Endodermal cell (in vitro differentiated cells): ENCODE results near the gene RGS19. TPM values are rescaled to one million over a fixed set of nuclear protein-coding genes. Genes with fewer than 3 reads are reported as not detected.
A peak's percentile ranks its signal among the peaks of the same experiment; 100 is the strongest.

ENCODE experiments used
- DNase-seq: peaks from one replicate; pipeline ENCODE4 v3.0.0-alpha.2; 2017
- H3K27ac ChIP-seq: 2 replicates; pipeline ENCODE4 v1.5.1; 2013; ENCODE audit warnings: mild to moderate bottlenecking, low read depth, low read length, moderate library complexity
- H3K27me3 ChIP-seq: 2 replicates; pipeline ENCODE4 v1.6.1; 2013; ENCODE audit warnings: mild to moderate bottlenecking, low read length, moderate library complexity; ENCODE audit not compliant: insufficient read depth, control insufficient read depth, poor library complexity, severe bottlenecking
- H3K36me3 ChIP-seq: 2 replicates; pipeline ENCODE4 v1.7.0; 2013; ENCODE audit warnings: mild to moderate bottlenecking, low read length, moderate library complexity; ENCODE audit not compliant: control insufficient read depth, insufficient read depth
- H3K4me1 ChIP-seq: one replicate; pipeline ENCODE4 v1.7.0; 2013; ENCODE audit warnings: low read length; ENCODE audit not compliant: control insufficient read depth, insufficient read depth
- H3K4me3 ChIP-seq: 2 replicates; pipeline ENCODE4 v1.5.1; 2013; ENCODE audit warnings: mild to moderate bottlenecking, low read length, moderate library complexity
- H3K9ac ChIP-seq: 2 replicates; pipeline ENCODE4 v1.6.1; 2013; ENCODE audit warnings: mild to moderate bottlenecking, low read length, moderate library complexity; ENCODE audit not compliant: poor library complexity, severe bottlenecking; ENCODE audit errors: extremely low read depth
- H3K9me3 ChIP-seq: 2 replicates; pipeline ENCODE4 v1.6.1; 2013; ENCODE audit warnings: mild to moderate bottlenecking, low read length, moderate library complexity; ENCODE audit not compliant: control insufficient read depth
- H3K27ac Mint-ChIP-seq: 2 replicates; pipeline ENCODE4 v1.8.0; 2020; ENCODE audit warnings: mixed read lengths
- H3K27me3 Mint-ChIP-seq: 2 replicates; pipeline ENCODE4 v1.8.0; 2021; ENCODE audit warnings: mild to moderate bottlenecking, mixed read lengths; ENCODE audit not compliant: insufficient read depth
- H3K36me3 Mint-ChIP-seq: 2 replicates; pipeline ENCODE4 v1.8.0; 2020; ENCODE audit warnings: low read depth, mixed read lengths
- H3K4me1 Mint-ChIP-seq: 2 replicates; pipeline ENCODE4 v1.8.0; 2020; ENCODE audit warnings: mixed read lengths
- H3K4me3 Mint-ChIP-seq: 2 replicates; pipeline ENCODE4 v1.8.0; 2020; ENCODE audit warnings: mild to moderate bottlenecking, moderate library complexity, mixed read lengths
- H3K9me3 Mint-ChIP-seq: 2 replicates; pipeline ENCODE4 v1.8.0; 2020; ENCODE audit warnings: mild to moderate bottlenecking, mixed read lengths
- WGBS, 2 experiments: methylation state at CpG; one replicate each; pipeline versions ENCODE4 v1.1.5 to v1.1.7; 2013; ENCODE audit warnings: missing lambda C conversion rate in 2 of 2, mixed read lengths in 1 of 2; ENCODE audit not compliant: insufficient coverage in 1 of 2, insufficient read length in 1 of 2; 5-methylcytosine and 5-hydroxymethylcytosine counted together
- total RNA-seq, 2 donors: library from RNA; stranded (reverse); fragmentation: NEBNext Ultra II Directional in 1 of 2; extraction: Animal tissue kit (Norgen Biotek cat#: 25700) in 1 of 2; gene quantifications; 2 replicates in 1 of 2; 3 replicates in 1 of 2; pipeline ENCODE4 v1.2.1, GENCODE V29; 2021
- TF ChIP-seq, protein P1 (sequence below): fragments of 200-600 bp; sonication (generic); conservative IDR thresholded peaks from 2 replicates; pipeline ENCODE4 v1.5.0; 2021; ENCODE audit warnings: antibody characterized with exemption, mild to moderate bottlenecking

Gene RGS19
- total RNA-seq, 2 donors from 2014 or later = 14.6 to 15.8 TPM

DNA sequence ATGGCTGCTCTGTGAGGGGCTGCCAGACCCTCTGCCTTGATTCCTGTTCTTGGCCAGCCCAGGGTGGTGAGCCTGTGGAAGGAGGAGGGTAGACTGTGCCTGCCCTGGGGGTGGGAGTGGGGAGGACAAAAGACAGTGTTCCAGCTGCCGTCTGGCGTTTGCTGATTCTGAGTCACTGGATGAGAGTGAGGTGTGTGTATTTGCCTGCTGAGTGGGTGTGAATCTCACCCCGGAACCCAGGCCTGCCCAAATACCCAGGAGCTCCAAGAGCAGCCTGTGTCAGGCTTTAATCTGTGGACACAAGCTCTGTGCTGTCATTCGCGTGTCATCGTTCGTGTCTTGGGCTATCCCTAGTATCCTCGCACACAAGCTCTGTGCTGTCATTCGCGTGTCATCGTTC is 7.5 kb upstream of the RGS19 start:
- Histone ChIP-seq H3K4me3 (no peak overlapping the region), H3K9ac (no peak overlapping the region), H3K27ac (no peak overlapping the region), H3K27me3 (peaks cover 51% of the 10 kb centered on the region), H3K4me1 (no peaks in the 10 kb centered on the region), H3K36me3 (no peaks in the 10 kb centered on the region), H3K9me3 (no peaks in the 10 kb centered on the region)
- TF ChIP-seq, protein P1, sequence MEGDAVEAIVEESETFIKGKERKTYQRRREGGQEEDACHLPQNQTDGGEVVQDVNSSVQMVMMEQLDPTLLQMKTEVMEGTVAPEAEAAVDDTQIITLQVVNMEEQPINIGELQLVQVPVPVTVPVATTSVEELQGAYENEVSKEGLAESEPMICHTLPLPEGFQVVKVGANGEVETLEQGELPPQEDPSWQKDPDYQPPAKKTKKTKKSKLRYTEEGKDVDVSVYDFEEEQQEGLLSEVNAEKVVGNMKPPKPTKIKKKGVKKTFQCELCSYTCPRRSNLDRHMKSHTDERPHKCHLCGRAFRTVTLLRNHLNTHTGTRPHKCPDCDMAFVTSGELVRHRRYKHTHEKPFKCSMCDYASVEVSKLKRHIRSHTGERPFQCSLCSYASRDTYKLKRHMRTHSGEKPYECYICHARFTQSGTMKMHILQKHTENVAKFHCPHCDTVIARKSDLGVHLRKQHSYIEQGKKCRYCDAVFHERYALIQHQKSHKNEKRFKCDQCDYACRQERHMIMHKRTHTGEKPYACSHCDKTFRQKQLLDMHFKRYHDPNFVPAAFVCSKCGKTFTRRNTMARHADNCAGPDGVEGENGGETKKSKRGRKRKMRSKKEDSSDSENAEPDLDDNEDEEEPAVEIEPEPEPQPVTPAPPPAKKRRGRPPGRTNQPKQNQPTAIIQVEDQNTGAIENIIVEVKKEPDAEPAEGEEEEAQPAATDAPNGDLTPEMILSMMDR = no peak
- no peaks in the 10 kb centered on the region for H3K9me3 Mint-ChIP-seq
- DNase-seq = no peak
- no peaks in the 10 kb centered on the region for H3K36me3 Mint-ChIP-seq
- no peak overlapping the region for H3K4me3 Mint-ChIP-seq
- peaks cover 9% of the 10 kb centered on the region for H3K4me1 Mint-ChIP-seq
- no peak overlapping the region for H3K27ac Mint-ChIP-seq
- H3K27me3 Mint-ChIP-seq = peaks cover 52% of the 10 kb centered on the region
- 74 to 85% methylated on average over 3 to 5 of the region's 11 CpGs for WGBS, 2 experiments

DNA sequence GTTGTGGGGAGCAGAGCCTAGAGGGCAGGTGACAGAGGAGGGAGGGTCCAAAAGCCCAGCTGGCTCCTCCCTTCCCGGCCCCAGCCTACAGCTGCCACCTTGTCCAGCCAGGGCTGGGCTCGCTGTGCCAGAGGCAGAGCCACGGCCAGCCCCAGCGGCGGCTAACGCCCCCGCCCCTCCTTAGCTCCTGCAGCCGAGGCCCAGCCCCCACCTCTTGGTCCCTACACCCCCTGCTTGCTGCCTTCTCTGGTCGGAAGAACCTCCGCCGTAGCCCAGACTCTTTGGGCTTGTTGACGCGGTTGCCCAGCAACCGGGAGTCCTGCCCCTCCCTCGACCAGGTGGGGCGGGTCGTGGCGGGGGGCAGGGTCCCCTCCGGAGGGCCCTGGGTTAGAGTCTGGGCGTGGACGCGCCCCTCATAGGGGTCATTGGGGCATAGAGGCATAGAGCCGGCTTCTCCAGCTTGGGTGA is 5.4 kb upstream of the RGS19 start:
- Mint-ChIP-seq H3K4me3 (peak overlapping the region; percentile 64), H3K9me3 (no peaks in the 10 kb centered on the region), H3K36me3 (no peaks in the 10 kb centered on the region), H3K27ac (no peak overlapping the region), H3K4me1 (peaks cover 16% of the 10 kb centered on the region), H3K27me3 (peaks cover 56% of the 10 kb centered on the region)
- peak; percentile 75 for DNase-seq
- Histone ChIP-seq H3K9ac (no peak overlapping the region), H3K27me3 (peaks cover 51% of the 10 kb centered on the region), H3K27ac (no peak overlapping the region), H3K36me3 (no peaks in the 10 kb centered on the region), H3K4me1 (no peaks in the 10 kb centered on the region), H3K4me3 (peak overlapping the region; percentile 70), H3K9me3 (no peaks in the 10 kb centered on the region)
- 24% methylated on average over 23 of the region's 23 CpGs; no CpG with 5 or more reads in 1 of the 2 experiments for WGBS, 2 experiments
- TF ChIP-seq, protein P1 = no peak

DNA sequence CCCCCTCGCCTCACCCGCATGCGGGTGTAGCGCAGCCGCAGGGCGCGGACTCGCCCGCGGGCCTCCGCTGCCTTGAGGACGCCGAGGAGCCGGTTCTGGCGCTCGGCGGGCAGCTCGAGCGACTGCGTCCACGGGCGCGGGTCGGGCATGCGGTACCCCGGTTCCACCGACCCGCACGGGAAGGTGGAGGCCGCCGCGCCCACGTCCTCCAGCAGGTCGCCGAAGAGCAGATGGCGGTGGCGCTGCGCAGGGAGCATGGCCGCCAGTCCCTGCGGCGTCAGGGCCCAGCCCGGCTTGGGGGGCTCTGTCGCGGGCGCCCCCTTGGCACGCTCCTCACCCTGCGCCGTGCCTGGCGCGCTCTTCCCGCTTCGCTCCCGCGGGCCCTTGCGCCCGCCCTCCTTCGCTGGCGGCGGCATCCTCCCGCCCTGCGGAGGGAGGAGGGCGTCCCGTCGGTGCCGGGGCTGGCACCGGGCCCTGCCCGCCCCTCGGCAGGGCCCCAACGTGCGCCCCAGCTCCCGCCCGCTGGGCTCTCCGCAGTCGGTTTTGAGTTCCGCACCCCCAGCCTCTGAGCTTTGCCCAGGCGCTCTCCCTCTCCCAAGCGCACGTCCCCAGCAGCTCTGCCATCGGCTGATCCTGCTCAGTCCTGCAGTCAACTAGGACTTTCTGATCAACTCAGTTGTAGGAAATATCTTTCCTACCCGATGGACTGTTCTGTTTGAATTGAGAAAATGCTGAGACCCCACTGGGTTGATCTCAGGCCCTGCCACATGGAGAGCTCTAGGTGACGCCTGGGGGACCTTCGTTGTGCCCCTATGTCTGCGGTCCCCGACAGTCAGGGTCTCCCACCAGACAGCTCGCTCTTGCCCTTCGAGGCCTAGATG is 4.7 kb upstream of the RGS19 start, which contains the start of gene LKAAEAR1:
Gene LKAAEAR1 (minus strand): TSS at position 595 of the 881 bp plus-strand sequence. CDS start 179 bp downstream, at position 416.
- Histone ChIP-seq H3K9me3 (no peaks in the 10 kb centered on the region), H3K27ac (no peak within 1 kb of the TSS), H3K4me1 (no peaks in the 10 kb centered on the region), H3K27me3 (peaks cover 51% of the 10 kb centered on the region), H3K9ac (no peak within 1 kb of the TSS), H3K4me3 (peak within 1 kb of the TSS; percentile 70), H3K36me3 (no peaks in the 10 kb centered on the region)
- Mint-ChIP-seq H3K27ac (no peak within 1 kb of the TSS), H3K36me3 (no peaks in the 10 kb centered on the region), H3K27me3 (peaks cover 56% of the 10 kb centered on the region), H3K9me3 (no peaks in the 10 kb centered on the region), H3K4me1 (peaks cover 17% of the 10 kb centered on the region), H3K4me3 (peak within 1 kb of the TSS; percentile 64)
- TF ChIP-seq, protein P1 = no peak
- WGBS, 2 experiments = 4 to 5% methylated on average over 39 to 86 of the region's 86 CpGs
- peak; percentile 68 for DNase-seq
